Fibroblast of villous mesenchyme (primary cell): ENCODE results near the gene CDKL4. TPM values are rescaled to one million over a fixed set of nuclear protein-coding genes. Genes with fewer than 3 reads are reported as not detected.
"Not testable (repeated sequence)": the region's sequence is repeated elsewhere in the genome, so short reads cannot be mapped to it uniquely, and the experiment has no call there.

Experiments used
- DNase-seq: peaks from one replicate; pipeline ENCODE4 v3.0.0-alpha.2; 2010; ENCODE audit warnings: low read depth
- H3K4me3 ChIP-seq: 2 replicates; pipeline ENCODE4 v1.5.1; 2011; ENCODE audit warnings: low read depth, mild to moderate bottlenecking, low read length
- CTCF ChIP-seq: IDR thresholded peaks from 2 replicates; pipeline ENCODE4 v1.5.1; 2012; ENCODE audit warnings: low read depth, mild to moderate bottlenecking, low read length; ENCODE audit not compliant: insufficient read depth
- total RNA-seq: library from RNA; depleted of rRNA; stranded (reverse); fragments of >200 nt; gene quantifications from 2 replicates; pipeline ENCODE4 v1.2.3, GENCODE V29; 2012

Gene CDKL4
- total RNA-seq, 1 donor: 4.3 TPM

- no peak for DNase-seq
- TF ChIP-seq CTCF: no peak
- H3K4me3 ChIP-seq: no peak overlapping the region
Measured at GRCh38 chr2:39213015-39213414, 30.8 kb downstream of the CDKL4 start.

GRCh38 chr2:39210846-39211245 is 32.9 kb downstream of the CDKL4 start:
- no peak for DNase-seq
- no peak overlapping the region for H3K4me3 ChIP-seq
- TF ChIP-seq CTCF: no peak

- no peak for DNase-seq
- no peak overlapping the region for H3K4me3 ChIP-seq
- TF ChIP-seq CTCF: no peak
Measured at GRCh38 chr2:39203382-39203781, 40.4 kb downstream of the CDKL4 start.

- no peak for TF ChIP-seq CTCF
- no peak for DNase-seq
- no peak overlapping the region for H3K4me3 ChIP-seq
Measured at GRCh38 chr2:39202639-39203369, 41.0 kb downstream of the CDKL4 start.

GRCh38 chr2:39197003-39197402 is 46.8 kb downstream of the CDKL4 start:
- not testable (repeated sequence) for DNase-seq, H3K4me3 ChIP-seq

- no peak overlapping the region for H3K4me3 ChIP-seq
- no peak for DNase-seq
- TF ChIP-seq CTCF: no peak
Measured at GRCh38 chr2:39194686-39195085, 49.1 kb downstream of the CDKL4 start.

GRCh38 chr2:39188960-39189494 is 54.7 kb downstream of the CDKL4 start:
- DNase-seq: no peak
- TF ChIP-seq CTCF: no peak
- no peak overlapping the region for H3K4me3 ChIP-seq
